ENCODE measurements around the gene XRCC5. TPM values are rescaled to one million over a fixed set of nuclear protein-coding genes. Genes with fewer than 3 reads are reported as not detected.

Gene XRCC5
- total and polyA plus RNA-seq, 10 donors = 63.5 to 252 (median 179) TPM

- intact Hi-C loops (cut with DNase I; ENCODE audit: low total_unique reads) = no loop called here
- no peaks in the 10 kb centered on the region for H3K27me3 ChIP-seq (replicated peaks in 1 of 7)
- H3K36me3 ChIP-seq = no peaks in the 10 kb centered on the region
- H3K4me1 ChIP-seq = no peaks in the 10 kb centered on the region
- 79 to 93% (median 82%) methylated on average over 6 of the region's 6 CpGs for WGBS, 5 donors
- peaks cover 0 to 13% (median 2%) of the 10 kb centered on the region in 8 donors for H3K9me3 ChIP-seq
- no peak overlapping the region for H3K4me3 ChIP-seq
- no peak overlapping the region for H3K27ac ChIP-seq
- no peak for TF ChIP-seq POLR2AphosphoS5 (IDR thresholded peaks at IDR 0.05)
- TF ChIP-seq CTCF (IDR thresholded peaks at IDR 0.05 in 8 of 11, conservative IDR thresholded peaks at IDR 0.05 in 3 of 11) = no peak
- TF ChIP-seq POLR2A (IDR thresholded peaks at IDR 0.05) = no peak
- DNase-seq = no peak
Observed at GRCh38 chr2:216245391-216245975, 136.3 kb downstream of the XRCC5 start.

GRCh38 chr2:216246766-216247165 is 137.6 kb downstream of the XRCC5 start:
- no peaks in the 10 kb centered on the region for H3K36me3 ChIP-seq
- TF ChIP-seq POLR2AphosphoS5 (IDR thresholded peaks at IDR 0.05) (no peak), POLR2A (IDR thresholded peaks at IDR 0.05) (no peak), CTCF (IDR thresholded peaks at IDR 0.05 in 8 of 11, conservative IDR thresholded peaks at IDR 0.05 in 3 of 11) (no peak)
- no peak overlapping the region for H3K4me3 ChIP-seq
- intact Hi-C loops (cut with DNase I; ENCODE audit: low total_unique reads) = no loop called here
- no peak overlapping the region for H3K27ac ChIP-seq
- 78 to 87% (median 84%) methylated on average over 3 of the region's 3 CpGs for WGBS, 5 donors
- no peaks in the 10 kb centered on the region for H3K4me1 ChIP-seq
- peaks cover 0 to 13% (median 2%) of the 10 kb centered on the region in 8 donors for H3K9me3 ChIP-seq
- no peak for DNase-seq
- no peaks in the 10 kb centered on the region for H3K27me3 ChIP-seq (replicated peaks in 1 of 7)

Other genes with a start within 250 kb of the XRCC5 start
- gene MREG, start 95.8 kb upstream of the XRCC5 start, total RNA-seq = 1 to 10 TPM; 4.6 to 8.3 (median 6.6) TPM
- gene MREG, start 95.8 kb upstream of the XRCC5 start, polyA plus RNA-seq = 1 to 10 TPM; 4.5 to 7.0 (median 4.8) TPM
- 10 to 100 TPM in 5 of 7 donors, 1 to 10 TPM in 2; 6.9 to 16.9 (median 12.9) TPM for gene PECR, start 27.5 kb upstream of the XRCC5 start, total RNA-seq
- gene PECR, start 27.5 kb upstream of the XRCC5 start, polyA plus RNA-seq = 1 to 10 TPM; 5.0 to 6.2 (median 5.1) TPM
- 1 to 10 TPM in 3 of 7 donors, under 1 TPM in 4; 0.57 to 1.3 (median 0.94) TPM for gene TMEM169, start 27.4 kb upstream of the XRCC5 start, total RNA-seq
- gene TMEM169, start 27.4 kb upstream of the XRCC5 start, polyA plus RNA-seq = under 1 TPM; 0.19 to 0.35 (median 0.24) TPM